HFF-Myc (cell line): ENCODE results near the gene ELAVL3.

Experiments used
- DNase-seq: peaks from one replicate; pipeline ENCODE4 v3.0.0-alpha.2; 2011; ENCODE audit warnings: low read depth; ENCODE audit errors: extremely low read depth
- H3K4me3 ChIP-seq: replicated peaks from 2 replicates; pipeline ENCODE4 v1.5.1; 2011; ENCODE audit warnings: low read depth, mild to moderate bottlenecking, control low read depth, low read length
- CTCF ChIP-seq: IDR thresholded peaks from 2 replicates; pipeline ENCODE4 v1.5.1; 2012; ENCODE audit warnings: mild to moderate bottlenecking, low read depth, low read length, control low read depth; ENCODE audit errors: missing control alignments

Gene ELAVL3

GRCh38 chr19:11401808-11402543 is 78.9 kb downstream of the ELAVL3 start:
- DNase-seq: no peak
- no peak for TF ChIP-seq CTCF
- no peak overlapping the region for H3K4me3 ChIP-seq
